Naive thymus-derived CD4-positive, alpha-beta T cell (primary cell): ENCODE data around the gene DCBLD1. TPM values are rescaled to one million over a fixed set of nuclear protein-coding genes. Genes with fewer than 3 reads are reported as not detected.

Source experiments
- ATAC-seq: fragments of 150-1000 bp; cut with Tn5 transposase; 2 replicates; pipeline ENCODE4 v1.10.0; 2021; ENCODE audit warnings: mild to moderate bottlenecking, moderate library complexity
- CTCF ChIA-PET: fragments of 350-600 bp; sonication (Branson Sonifier 250); formaldehyde crosslinking; loops from one replicate; lab custom pipeline; 2021; ENCODE audit warnings: antibody characterized with exemption; lab: Charles Lee
- POLR2A ChIA-PET: fragments of 350-600 bp; sonication (Branson Sonifier 250); formaldehyde crosslinking; loops from one replicate; lab custom pipeline; 2021; ENCODE audit warnings: antibody characterized with exemption, inconsistent platforms; lab: Charles Lee
- DNase-seq, 9 donors: peaks; one replicate each; pipeline versions ENCODE4 v3.0.0 to v3.0.0-alpha.2; 2020 to 2022; ENCODE audit warnings: mixed read lengths in 1 of 9
- H3K27ac ChIP-seq: one replicate; pipeline ENCODE4 v1.7.0; 2013; ENCODE audit warnings: mild to moderate bottlenecking, low read depth, low read length, moderate library complexity
- H3K27me3 ChIP-seq, 2 donors: one replicate each; pipeline ENCODE4 v1.7.0; 2013; ENCODE audit warnings: low read length in 2 of 2, mild to moderate bottlenecking in 2 of 2, moderate library complexity in 2 of 2; ENCODE audit not compliant: control insufficient read depth in 2 of 2, insufficient read depth in 2 of 2
- H3K36me3 ChIP-seq, 3 experiments: 1 replicate in 2 of 3; 2 replicates in 1 of 3; pipeline ENCODE4 v1.7.0; 2013; ENCODE audit warnings: low read length in 3 of 3, mild to moderate bottlenecking in 3 of 3, moderate library complexity in 1 of 3; ENCODE audit not compliant: insufficient read depth in 3 of 3, control insufficient read depth in 2 of 3
- H3K4me1 ChIP-seq, 2 donors: one replicate each; pipeline ENCODE4 v1.7.0; 2013; ENCODE audit warnings: low read length in 2 of 2, mild to moderate bottlenecking in 2 of 2, moderate library complexity in 1 of 2; ENCODE audit not compliant: control insufficient read depth in 2 of 2, insufficient read depth in 2 of 2
- H3K4me3 ChIP-seq: 2 replicates; pipeline ENCODE4 v1.7.0; 2013; ENCODE audit warnings: mild to moderate bottlenecking, low read length
- H3K9me3 ChIP-seq, 3 experiments: 1 replicate in 2 of 3; 2 replicates in 1 of 3; pipeline ENCODE4 v1.7.0; 2013; ENCODE audit warnings: low read length in 3 of 3; ENCODE audit not compliant: control insufficient read depth in 2 of 3
- H3K27ac Mint-ChIP-seq, 9 donors: one replicate each; pipeline ENCODE4 v1.8.0; 2020 to 2022; ENCODE audit warnings: mixed read lengths in 9 of 9, mild to moderate bottlenecking in 8 of 9, moderate library complexity in 5 of 9, inconsistent platforms in 2 of 9
- H3K27me3 Mint-ChIP-seq, 5 donors: one replicate each; pipeline ENCODE4 v1.8.0; 2021 to 2022; ENCODE audit warnings: mixed read lengths in 5 of 5, mild to moderate bottlenecking in 1 of 5
- H3K36me3 Mint-ChIP-seq, 5 donors: one replicate each; pipeline ENCODE4 v1.8.0; 2020 to 2022; ENCODE audit warnings: mixed read lengths in 5 of 5, mild to moderate bottlenecking in 3 of 5, inconsistent platforms in 1 of 5
- H3K4me1 Mint-ChIP-seq, 7 donors: one replicate each; pipeline ENCODE4 v1.8.0; 2020 to 2022; ENCODE audit warnings: mixed read lengths in 7 of 7, mild to moderate bottlenecking in 3 of 7, inconsistent platforms in 1 of 7
- H3K4me3 Mint-ChIP-seq, 10 donors: one replicate each; pipeline ENCODE4 v1.8.0; 2020 to 2022; ENCODE audit warnings: mild to moderate bottlenecking in 10 of 10, mixed read lengths in 10 of 10, moderate library complexity in 6 of 10, inconsistent platforms in 2 of 10
- H3K9me3 Mint-ChIP-seq, 11 donors: one replicate each; pipeline ENCODE4 v1.8.0; 2020 to 2022; ENCODE audit warnings: mixed read lengths in 11 of 11, mild to moderate bottlenecking in 4 of 11, inconsistent platforms in 1 of 11, moderate library complexity in 1 of 11
- intact Hi-C, 2 donors: fragments of 100-400 bp; cut with micrococcal nuclease; formaldehyde crosslinking; loops; one replicate each; pipeline ENCODE4 v1.15.1; 2023
- polyA plus RNA-seq, 2 donors: library from polyadenylated mRNA; unstranded; fragments of 300-500 nt; fragmentation: Illumina TruSeq; gene quantifications; one replicate each; pipeline ENCODE4 v1.2.3, GENCODE V29; 2021
- total RNA-seq, 6 experiments: library from RNA in 5 of 6; stranded (reverse) in 5 of 6; gene quantifications; 1 replicate in 5 of 6; 2 replicates in 1 of 6; pipeline ENCODE4 v1.2.3 and lab custom pipeline; 2021 to 2026

Gene DCBLD1
- total and polyA plus RNA-seq, 7 experiments from 2014 or later, result 1.2 to 7.6 (median 4.4) TPM

DNA sequence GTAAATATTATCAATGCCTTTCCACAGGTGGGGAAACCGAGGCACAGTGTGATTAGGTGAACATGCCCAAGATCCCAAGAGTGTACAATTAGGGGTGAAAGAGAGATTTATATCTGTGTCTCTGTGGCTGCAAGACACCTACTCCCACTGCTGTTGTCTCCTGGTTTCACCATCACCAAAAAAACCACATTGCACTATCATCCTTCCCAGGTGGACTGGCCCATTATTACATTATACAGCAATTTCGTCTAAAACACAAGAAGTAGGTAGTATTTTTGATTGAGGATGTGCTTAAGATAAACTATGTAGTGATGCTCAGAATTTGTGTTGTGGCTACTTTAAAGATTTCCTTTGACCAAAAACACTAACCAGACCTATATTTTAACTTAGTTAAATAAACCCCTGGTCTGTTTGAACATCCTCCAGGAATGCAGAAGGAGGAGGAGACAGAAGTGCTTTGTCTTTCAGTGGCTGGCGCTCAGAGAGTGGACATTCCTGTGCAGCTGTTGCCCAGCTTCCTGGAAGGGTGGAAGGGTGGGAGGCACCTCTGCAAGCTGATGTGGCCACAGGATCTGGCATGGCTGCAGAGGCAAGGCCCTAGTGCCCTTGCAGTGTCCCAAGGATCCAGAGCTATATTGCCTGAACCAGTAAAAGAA is 23.8 kb downstream of the DCBLD1 start:
- H3K4me1 Mint-ChIP-seq, result no peaks in the 10 kb centered on the region
- peaks cover 0 to 4% (median 0%) of the 10 kb centered on the region in 5 donors for H3K36me3 Mint-ChIP-seq
- Histone ChIP-seq H3K4me3 (no peak overlapping the region), H3K36me3 (no peaks in the 10 kb centered on the region), H3K27me3 (no peaks in the 10 kb centered on the region), H3K4me1 (no peaks in the 10 kb centered on the region), H3K9me3 (no peaks in the 10 kb centered on the region), H3K27ac (no peak overlapping the region)
- no peak for DNase-seq
- no peak overlapping the region for H3K27ac Mint-ChIP-seq
- H3K4me3 Mint-ChIP-seq, result no peak overlapping the region
- H3K9me3 Mint-ChIP-seq, result peaks cover 0 to 1% (median 0%) of the 10 kb centered on the region in 11 donors
- H3K27me3 Mint-ChIP-seq, result peaks cover 0 to 8% (median 2%) of the 10 kb centered on the region in 5 donors
- ATAC-seq, result no peak
- ChIA-PET POLR2A (no interaction called here), CTCF (no interaction called here)
- intact Hi-C loops, result no loop called here

DNA sequence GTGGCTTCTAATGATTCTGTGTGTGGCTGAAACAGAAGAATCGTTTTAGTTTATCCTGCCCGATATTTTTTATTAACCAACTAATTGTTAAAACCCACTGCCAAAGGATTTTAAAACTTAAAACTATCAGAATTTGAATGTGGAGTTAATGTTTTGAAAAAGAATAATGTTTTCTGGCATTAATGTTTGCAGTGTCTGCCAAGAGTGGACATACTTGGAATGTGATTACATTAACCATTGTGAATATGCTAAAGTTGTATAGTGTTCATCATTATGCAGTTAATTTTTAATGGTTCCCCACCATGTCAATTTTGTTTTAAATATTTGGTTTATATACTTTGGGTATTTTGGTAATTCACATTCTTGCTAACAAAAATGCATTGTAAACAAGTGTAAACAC is 24.4 kb downstream of the DCBLD1 start:
- DNase-seq, result no peak
- Histone ChIP-seq H3K4me1 (no peaks in the 10 kb centered on the region), H3K27ac (no peak overlapping the region), H3K4me3 (no peak overlapping the region), H3K36me3 (no peaks in the 10 kb centered on the region), H3K27me3 (no peaks in the 10 kb centered on the region), H3K9me3 (no peaks in the 10 kb centered on the region)
- Mint-ChIP-seq H3K27ac (no peak overlapping the region), H3K4me1 (no peaks in the 10 kb centered on the region), H3K27me3 (peaks cover 0 to 8% (median 2%) of the 10 kb centered on the region in 5 donors), H3K36me3 (peaks cover 0 to 4% (median 0%) of the 10 kb centered on the region in 5 donors), H3K4me3 (no peak overlapping the region), H3K9me3 (peaks cover 0 to 1% (median 0%) of the 10 kb centered on the region in 11 donors)
- ChIA-PET CTCF (no interaction called here), POLR2A (no interaction called here)
- intact Hi-C loops, result no loop called here
- no peak for ATAC-seq

DNA sequence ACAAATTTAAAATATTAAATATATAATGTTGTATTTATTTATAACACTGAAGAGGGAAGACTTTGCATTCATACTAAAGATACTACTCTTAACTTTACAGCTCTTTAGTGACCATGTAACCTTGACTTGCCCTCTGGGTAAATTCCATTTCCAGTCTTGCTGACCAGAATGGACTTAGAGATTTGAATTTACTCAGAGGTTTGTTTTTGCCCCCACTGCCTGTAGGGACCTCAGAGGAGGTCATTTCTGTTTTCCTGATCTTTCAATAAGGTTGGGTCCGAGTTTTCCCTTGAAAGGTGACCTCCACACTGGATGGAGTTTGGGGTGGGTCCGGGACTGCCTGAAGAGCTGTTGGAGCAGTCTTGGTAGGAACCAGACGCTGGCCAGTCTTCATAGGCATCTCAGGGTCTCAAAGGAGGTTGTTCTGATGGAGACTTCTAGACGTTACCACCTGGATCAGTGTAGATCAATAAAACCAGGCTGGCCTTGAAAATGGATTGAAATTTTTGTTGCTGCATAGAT is 26.0 kb downstream of the DCBLD1 start:
- POLR2A ChIA-PET, result no interaction called here
- CTCF ChIA-PET, result no interaction called here
- Histone ChIP-seq H3K27ac (no peak overlapping the region), H3K27me3 (no peaks in the 10 kb centered on the region), H3K36me3 (no peaks in the 10 kb centered on the region), H3K4me1 (no peaks in the 10 kb centered on the region), H3K4me3 (no peak overlapping the region), H3K9me3 (no peaks in the 10 kb centered on the region)
- peaks cover 0 to 8% (median 4%) of the 10 kb centered on the region in 5 donors for H3K27me3 Mint-ChIP-seq
- peaks cover 0 to 1% (median 0%) of the 10 kb centered on the region in 11 donors for H3K9me3 Mint-ChIP-seq
- no peak overlapping the region for H3K27ac Mint-ChIP-seq
- DNase-seq (no peak), ATAC-seq (no peak)
- H3K4me3 Mint-ChIP-seq, result no peak overlapping the region
- intact Hi-C loops, result no loop called here
- H3K36me3 Mint-ChIP-seq, result peaks cover 0 to 4% (median 0%) of the 10 kb centered on the region in 5 donors
- no peaks in the 10 kb centered on the region for H3K4me1 Mint-ChIP-seq

DNA sequence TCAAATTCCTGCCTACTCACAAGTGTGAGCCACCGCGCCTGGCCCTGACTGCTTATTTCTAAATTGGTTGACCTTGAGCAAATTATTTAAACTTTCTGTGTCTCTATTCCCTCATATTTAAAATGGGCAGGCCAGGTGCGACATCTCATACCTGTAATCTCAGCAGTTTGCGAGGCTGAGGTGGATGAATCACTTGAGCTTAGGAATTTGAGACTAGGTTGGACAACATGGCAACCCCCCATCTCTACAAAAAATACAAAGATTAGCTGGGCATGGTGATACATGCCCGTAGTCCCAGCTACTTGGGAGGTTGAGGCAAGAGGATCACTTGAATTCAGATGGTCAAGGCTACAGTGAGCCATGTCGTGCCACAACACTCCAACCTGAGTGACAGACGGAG is 26.5 kb downstream of the DCBLD1 start:
- no peak overlapping the region for H3K4me3 Mint-ChIP-seq
- no peak overlapping the region for H3K27ac Mint-ChIP-seq
- H3K9me3 ChIP-seq, result no peaks in the 10 kb centered on the region
- H3K9me3 Mint-ChIP-seq, result peaks cover 0 to 1% (median 0%) of the 10 kb centered on the region in 11 donors
- POLR2A ChIA-PET, result no interaction called here
- no peak for ATAC-seq
- peaks cover 0 to 8% (median 4%) of the 10 kb centered on the region in 5 donors for H3K27me3 Mint-ChIP-seq
- intact Hi-C loops, result no loop called here
- no peak overlapping the region for H3K4me3 ChIP-seq
- no peak overlapping the region for H3K27ac ChIP-seq
- CTCF ChIA-PET, result no interaction called here
- H3K27me3 ChIP-seq, result no peaks in the 10 kb centered on the region
- DNase-seq, result no peak
- no peaks in the 10 kb centered on the region for H3K36me3 ChIP-seq
- H3K4me1 ChIP-seq, result no peaks in the 10 kb centered on the region
- H3K4me1 Mint-ChIP-seq, result no peaks in the 10 kb centered on the region
- peaks cover 0 to 4% (median 0%) of the 10 kb centered on the region in 5 donors for H3K36me3 Mint-ChIP-seq

DNA sequence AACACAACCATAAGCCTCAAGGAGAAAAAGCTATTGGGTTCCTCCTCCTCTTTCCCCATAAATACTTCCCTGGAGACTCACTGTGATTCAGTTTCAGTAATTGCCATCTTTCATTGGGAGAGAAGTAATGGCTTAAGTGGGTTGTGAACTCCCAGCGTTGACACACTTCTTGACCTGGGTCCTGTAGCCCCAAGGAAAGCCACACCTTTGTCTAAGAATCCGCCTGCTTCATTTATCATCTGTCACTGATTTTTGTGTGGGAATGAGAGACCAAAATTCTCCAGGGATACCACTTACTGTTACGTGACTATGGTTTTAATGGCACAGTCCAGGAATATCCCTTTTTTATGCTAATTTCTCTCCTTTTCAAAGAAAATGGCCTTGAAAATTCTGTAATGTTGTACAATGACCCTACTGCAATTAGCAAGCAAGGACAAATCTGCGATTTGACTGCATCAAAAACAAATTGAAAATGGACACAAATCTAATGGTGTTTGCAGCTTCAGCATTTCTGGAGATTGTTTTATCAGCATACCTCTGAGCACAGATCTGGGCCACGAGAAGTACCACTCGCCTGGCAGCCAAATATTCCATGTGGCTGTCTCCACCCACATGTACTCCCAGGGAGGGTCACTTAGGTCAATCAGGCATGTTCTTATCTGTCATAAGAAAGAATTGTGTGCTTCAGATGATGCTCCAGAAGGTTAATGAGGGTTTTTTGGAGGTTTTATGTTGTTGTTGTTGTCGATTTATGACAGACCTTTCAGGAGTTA is 29.8 kb downstream of the DCBLD1 start:
- Mint-ChIP-seq H3K27ac (no peak overlapping the region), H3K4me1 (no peaks in the 10 kb centered on the region), H3K9me3 (peaks cover 0 to 1% (median 0%) of the 10 kb centered on the region in 11 donors), H3K4me3 (no peak overlapping the region), H3K27me3 (peaks cover 0 to 15% (median 4%) of the 10 kb centered on the region in 5 donors), H3K36me3 (peaks cover 0 to 1% (median 0%) of the 10 kb centered on the region in 5 donors)
- ATAC-seq (no peak), DNase-seq (no peak)
- H3K27me3 ChIP-seq, result no peaks in the 10 kb centered on the region
- no peak overlapping the region for H3K4me3 ChIP-seq
- H3K9me3 ChIP-seq, result no peaks in the 10 kb centered on the region
- H3K4me1 ChIP-seq, result no peaks in the 10 kb centered on the region
- intact Hi-C loops, result no loop called here
- H3K36me3 ChIP-seq, result no peaks in the 10 kb centered on the region
- ChIA-PET CTCF (no interaction called here), POLR2A (interaction anchor here (0.6 kb wide), 1 partner anchor 1234 kb away, joined by 3 read pairs; no protein-coding TSS in a partner anchor)
- H3K27ac ChIP-seq, result no peak overlapping the region

DNA sequence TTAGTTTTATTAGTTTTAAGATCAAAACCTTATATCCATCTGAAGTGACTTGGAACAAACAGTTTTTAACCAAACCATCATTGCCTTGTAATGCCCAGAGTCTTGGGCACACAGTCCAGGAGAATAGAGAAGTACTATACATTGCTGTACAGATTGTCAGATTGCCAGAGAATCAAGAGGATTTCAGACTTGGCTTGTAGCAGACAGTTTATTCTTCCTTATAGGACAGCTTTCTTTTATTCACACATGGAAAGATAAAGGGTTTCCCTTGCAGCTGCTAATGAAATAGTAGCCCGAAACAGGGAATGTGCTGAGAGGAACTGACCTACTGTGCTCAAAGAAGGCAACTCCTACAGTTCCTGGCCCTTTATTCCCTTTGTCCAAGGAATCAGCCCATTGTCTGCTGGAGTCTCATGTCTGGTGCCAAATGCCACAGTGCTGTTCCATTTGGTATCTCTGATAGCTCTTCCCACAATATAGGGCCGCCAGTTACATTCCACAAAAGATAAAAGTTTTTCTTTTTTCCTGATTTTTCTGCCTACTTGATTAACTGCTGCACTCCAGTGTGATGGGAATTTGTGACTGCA is 30.6 kb downstream of the DCBLD1 start:
- CTCF ChIA-PET, result no interaction called here
- H3K4me1 Mint-ChIP-seq, result no peaks in the 10 kb centered on the region
- intact Hi-C loops, result no loop called here
- Histone ChIP-seq H3K27ac (no peak overlapping the region), H3K4me3 (no peak overlapping the region), H3K36me3 (no peaks in the 10 kb centered on the region), H3K9me3 (no peaks in the 10 kb centered on the region), H3K27me3 (no peaks in the 10 kb centered on the region), H3K4me1 (no peaks in the 10 kb centered on the region)
- POLR2A ChIA-PET, result no interaction called here
- H3K27ac Mint-ChIP-seq, result no peak overlapping the region
- no peak overlapping the region for H3K4me3 Mint-ChIP-seq
- peaks cover 0 to 15% (median 4%) of the 10 kb centered on the region in 5 donors for H3K27me3 Mint-ChIP-seq
- no peaks in the 10 kb centered on the region for H3K36me3 Mint-ChIP-seq
- peaks cover 0 to 1% (median 0%) of the 10 kb centered on the region in 11 donors for H3K9me3 Mint-ChIP-seq
- DNase-seq (no peak), ATAC-seq (no peak)
